HG03342 (cell line): Measurements from ENCODE around the gene RASGRF2.

ENCODE experiments used
- ATAC-seq: cut with Tn5 transposase; IDR thresholded peaks from one replicate; pipeline ENCODE4 v1.9.1; 2021; ENCODE audit warnings: mild to moderate bottlenecking, moderate library complexity; ENCODE audit not compliant: unreplicated experiment

The RASGRF2 gene

GRCh38 chr5:81165493-81166119, 205.4 kb downstream of the RASGRF2 start:
- peak; percentile 63 for ATAC-seq

- no peak for ATAC-seq
Measured at GRCh38 chr5:81166430-81166829, 206.3 kb downstream of the RASGRF2 start.

GRCh38 chr5:81167078-81167477, 206.9 kb downstream of the RASGRF2 start:
- ATAC-seq: no peak

GRCh38 chr5:81167544-81167943, 207.4 kb downstream of the RASGRF2 start:
- ATAC-seq: no peak

- no peak for ATAC-seq
Measured at GRCh38 chr5:81169924-81170323, 209.8 kb downstream of the RASGRF2 start.

- ATAC-seq: no peak
Measured at GRCh38 chr5:81171769-81172168, 211.6 kb downstream of the RASGRF2 start.

- no peak for ATAC-seq
Measured at GRCh38 chr5:81172710-81173109, 212.5 kb downstream of the RASGRF2 start.

- ATAC-seq: no peak
Measured at GRCh38 chr5:81177061-81177460, 216.9 kb downstream of the RASGRF2 start.

GRCh38 chr5:81179959-81180358, 219.8 kb downstream of the RASGRF2 start:
- ATAC-seq: no peak

GRCh38 chr5:81180780-81181460, 220.8 kb downstream of the RASGRF2 start:
- ATAC-seq: no peak

- ATAC-seq: no peak
Measured at GRCh38 chr5:81181576-81182316, 221.6 kb downstream of the RASGRF2 start.

GRCh38 chr5:81182396-81183390, 222.5 kb downstream of the RASGRF2 start:
- ATAC-seq: no peak

GRCh38 chr5:81183811-81184748, 223.9 kb downstream of the RASGRF2 start:
- no peak for ATAC-seq

- ATAC-seq: no peak
Measured at GRCh38 chr5:81184749-81185110, 224.6 kb downstream of the RASGRF2 start.

- peak; percentile 80 for ATAC-seq
Measured at GRCh38 chr5:81187885-81188284, 227.7 kb downstream of the RASGRF2 start.

GRCh38 chr5:81188962-81189361, 228.8 kb downstream of the RASGRF2 start:
- no peak for ATAC-seq

- ATAC-seq: no peak
Measured at GRCh38 chr5:81189875-81190498, 229.8 kb downstream of the RASGRF2 start.

GRCh38 chr5:81191726-81192372, 231.7 kb downstream of the RASGRF2 start:
- no peak for ATAC-seq

- no peak for ATAC-seq
Measured at GRCh38 chr5:81192373-81192750, 232.2 kb downstream of the RASGRF2 start.
